Measurements from ENCODE around the gene ELMOD3. TPM values are rescaled to one million over a fixed set of nuclear protein-coding genes. Genes with fewer than 3 reads are reported as not detected.
A peak's percentile ranks its signal among the peaks of the same experiment; 100 is the strongest.

ELMOD3 gene
- polyA plus RNA-seq, 3 donors = 6.1 to 53.3 (median 7.2) TPM

DNA sequence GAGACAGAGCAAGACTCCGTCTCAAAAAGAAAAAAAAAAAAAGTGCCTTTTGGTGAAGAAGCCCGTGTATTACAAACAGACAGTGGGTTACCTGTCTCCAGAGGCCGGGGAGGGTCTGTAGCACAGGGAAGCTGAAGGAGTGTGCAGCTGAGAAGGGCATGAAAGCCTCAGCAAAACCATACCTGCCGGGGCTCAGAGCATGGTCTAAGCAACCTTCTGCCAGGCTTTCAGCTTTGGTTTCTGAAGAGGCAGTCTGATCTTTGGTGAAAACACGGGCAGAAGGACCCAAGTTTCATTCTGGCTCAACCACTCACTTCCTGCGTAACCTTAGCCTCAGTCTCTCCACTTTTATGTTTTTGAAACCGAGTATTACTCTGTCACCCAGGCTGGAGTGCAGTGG, 85.4 kb downstream of the ELMOD3 start:
- Mint-ChIP-seq H3K36me3 (no peaks in the 10 kb centered on the region), H3K27ac (peak overlapping the region in 3 of 7 donors; percentile 37 to 100 (median 99)), H3K27me3 (ENCODE audit: low read depth in 3 of 3) (peaks cover 0 to 7% (median 5%) of the 10 kb centered on the region in 3 donors), H3K9me3 (no peaks in the 10 kb centered on the region), H3K4me3 (no peak overlapping the region), H3K4me1 (peaks cover 49% of the 10 kb centered on the region)
- H3K27ac ChIP-seq (ENCODE audit: low read depth in 1 of 2, low read length in 2 of 2) = no peak overlapping the region
- intact Hi-C loops (cut with micrococcal nuclease) = loop anchor here (5.0 kb wide), 2 partner anchors 57 to 97 kb away; partner anchors contain the start of gene MAT2A (in 2 of the 2)
- no peak overlapping the region for H3K4me3 ChIP-seq (replicated peaks in 1 of 3; ENCODE audit: low read depth in 2 of 3, low read length in 3 of 3)
- H3K4me1 ChIP-seq (ENCODE audit: control insufficient read depth in 1 of 2, insufficient read depth in 2 of 2, low read length in 2 of 2) = peaks cover 49 to 53% of the 10 kb centered on the region in 2 donors
- no peaks in the 10 kb centered on the region for H4K20me1 ChIP-seq (ENCODE audit: insufficient read depth, low read length)
- TF ChIP-seq, protein P1, sequence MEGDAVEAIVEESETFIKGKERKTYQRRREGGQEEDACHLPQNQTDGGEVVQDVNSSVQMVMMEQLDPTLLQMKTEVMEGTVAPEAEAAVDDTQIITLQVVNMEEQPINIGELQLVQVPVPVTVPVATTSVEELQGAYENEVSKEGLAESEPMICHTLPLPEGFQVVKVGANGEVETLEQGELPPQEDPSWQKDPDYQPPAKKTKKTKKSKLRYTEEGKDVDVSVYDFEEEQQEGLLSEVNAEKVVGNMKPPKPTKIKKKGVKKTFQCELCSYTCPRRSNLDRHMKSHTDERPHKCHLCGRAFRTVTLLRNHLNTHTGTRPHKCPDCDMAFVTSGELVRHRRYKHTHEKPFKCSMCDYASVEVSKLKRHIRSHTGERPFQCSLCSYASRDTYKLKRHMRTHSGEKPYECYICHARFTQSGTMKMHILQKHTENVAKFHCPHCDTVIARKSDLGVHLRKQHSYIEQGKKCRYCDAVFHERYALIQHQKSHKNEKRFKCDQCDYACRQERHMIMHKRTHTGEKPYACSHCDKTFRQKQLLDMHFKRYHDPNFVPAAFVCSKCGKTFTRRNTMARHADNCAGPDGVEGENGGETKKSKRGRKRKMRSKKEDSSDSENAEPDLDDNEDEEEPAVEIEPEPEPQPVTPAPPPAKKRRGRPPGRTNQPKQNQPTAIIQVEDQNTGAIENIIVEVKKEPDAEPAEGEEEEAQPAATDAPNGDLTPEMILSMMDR (IDR thresholded peaks at IDR 0.05) = no peak
- H3K9ac ChIP-seq (ENCODE audit: insufficient read depth, low read length, poor library complexity, severe bottlenecking) = no peak overlapping the region
- H3K79me2 ChIP-seq (ENCODE audit: insufficient read depth, low read length) = no peaks in the 10 kb centered on the region
- 90% methylated on average over 7 of the region's 7 CpGs for WGBS (ENCODE audit: insufficient coverage)
- no peaks in the 10 kb centered on the region for H3K36me3 ChIP-seq (replicated peaks in 1 of 2; ENCODE audit: control insufficient read depth in 1 of 2, insufficient read depth in 2 of 2, low read length in 2 of 2)
- H3K4me2 ChIP-seq (replicated peaks; ENCODE audit: extremely low read depth, low read length, poor library complexity, severe bottlenecking) = no peak overlapping the region
- H3K27me3 ChIP-seq (ENCODE audit: control insufficient read depth in 2 of 2, insufficient read depth in 2 of 2, low read length in 2 of 2) = no peaks in the 10 kb centered on the region
- H2AFZ ChIP-seq (ENCODE audit: insufficient read depth, low read depth, low read length, poor library complexity, severe bottlenecking) = no peak overlapping the region
- no peaks in the 10 kb centered on the region for H3K9me3 ChIP-seq (replicated peaks in 1 of 2; ENCODE audit: control insufficient read depth in 1 of 2, insufficient read depth in 1 of 2, low read length in 2 of 2)
- DNase-seq = no peak

DNA sequence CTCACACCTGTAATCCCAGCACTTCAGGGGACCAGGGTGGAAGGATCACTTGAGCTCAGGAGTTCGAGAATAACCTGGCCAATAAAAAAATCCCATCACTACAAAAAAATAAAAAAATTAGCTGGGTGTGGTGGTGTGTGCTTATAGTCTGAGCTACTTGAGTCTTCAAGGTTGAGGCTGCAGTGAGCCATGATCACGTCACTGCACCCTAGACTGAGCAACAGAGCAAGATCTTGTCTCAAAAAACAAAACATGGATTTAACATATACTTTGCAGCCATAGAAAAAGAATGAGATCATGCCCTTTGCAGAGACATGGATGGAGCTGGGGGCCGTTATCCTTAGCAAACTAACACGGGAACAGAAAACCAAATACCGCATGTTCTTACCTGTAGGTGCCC, 86.2 kb downstream of the ELMOD3 start:
- no peak for DNase-seq
- Mint-ChIP-seq H3K36me3 (no peaks in the 10 kb centered on the region), H3K4me1 (peaks cover 44% of the 10 kb centered on the region), H3K27me3 (ENCODE audit: low read depth in 3 of 3) (peaks cover 0 to 7% (median 5%) of the 10 kb centered on the region in 3 donors), H3K4me3 (no peak overlapping the region), H3K9me3 (no peaks in the 10 kb centered on the region), H3K27ac (peak overlapping the region in 1 of 7 donors; percentile 43)
- no peaks in the 10 kb centered on the region for H4K20me1 ChIP-seq (ENCODE audit: insufficient read depth, low read length)
- H3K27me3 ChIP-seq (ENCODE audit: control insufficient read depth in 2 of 2, insufficient read depth in 2 of 2, low read length in 2 of 2) = no peaks in the 10 kb centered on the region
- no peak overlapping the region for H3K4me2 ChIP-seq (replicated peaks; ENCODE audit: extremely low read depth, low read length, poor library complexity, severe bottlenecking)
- no peak overlapping the region for H3K9ac ChIP-seq (ENCODE audit: insufficient read depth, low read length, poor library complexity, severe bottlenecking)
- peaks cover 41 to 45% of the 10 kb centered on the region in 2 donors for H3K4me1 ChIP-seq (ENCODE audit: control insufficient read depth in 1 of 2, insufficient read depth in 2 of 2, low read length in 2 of 2)
- H3K27ac ChIP-seq (ENCODE audit: low read depth in 1 of 2, low read length in 2 of 2) = no peak overlapping the region
- intact Hi-C loops (cut with micrococcal nuclease) = no loop called here
- TF ChIP-seq, protein P1 (IDR thresholded peaks at IDR 0.05) = no peak
- H3K79me2 ChIP-seq (ENCODE audit: insufficient read depth, low read length) = no peaks in the 10 kb centered on the region
- no peaks in the 10 kb centered on the region for H3K9me3 ChIP-seq (replicated peaks in 1 of 2; ENCODE audit: control insufficient read depth in 1 of 2, insufficient read depth in 1 of 2, low read length in 2 of 2)
- H2AFZ ChIP-seq (ENCODE audit: insufficient read depth, low read depth, low read length, poor library complexity, severe bottlenecking) = no peak overlapping the region
- H3K36me3 ChIP-seq (replicated peaks in 1 of 2; ENCODE audit: control insufficient read depth in 1 of 2, insufficient read depth in 2 of 2, low read length in 2 of 2) = no peaks in the 10 kb centered on the region
- WGBS (ENCODE audit: insufficient coverage) = 100% methylated on average over 1 of the region's 5 CpGs
- no peak overlapping the region for H3K4me3 ChIP-seq (replicated peaks in 1 of 3; ENCODE audit: low read depth in 2 of 3, low read length in 3 of 3)

Small RNAs within 50 kb of the gene (small RNA-seq; reads per million reads assigned to genes)
- not detected for gene AC062037.1 (ENCODE audit: insufficient read length, low read depth)
- gene AC062037.2 (ENCODE audit: insufficient read length, low read depth) = not detected
- not detected for gene RF00019 (ENCODE audit: insufficient read length, low read depth)
- not detected for gene RN7SL113P (ENCODE audit: insufficient read length, low read depth)

Other genes starting within 250 kb of the ELMOD3 start
- under 1 TPM in 2 of 3 donors, not detected in 1; 0.05 to 0.09 TPM for gene TCF7L1, start 221.4 kb upstream of the ELMOD3 start, polyA plus RNA-seq
- gene TGOLN2, start 26.8 kb upstream of the ELMOD3 start, polyA plus RNA-seq = 100 to 1,000 TPM in 2 of 3 donors, 10 to 100 TPM in 1; 68.2 to 157 (median 111) TPM
- gene RETSAT, start 241 bp upstream of the ELMOD3 start, polyA plus RNA-seq = 10 to 100 TPM; 12.4 to 15.8 (median 15.0) TPM
- gene CAPG, start 55.6 kb downstream of the ELMOD3 start, polyA plus RNA-seq = 100 to 1,000 TPM; 474 to 847 (median 631) TPM
- not detected for gene SH2D6, start 63.9 kb downstream of the ELMOD3 start, polyA plus RNA-seq
- 100 to 1,000 TPM in 2 of 3 donors, 10 to 100 TPM in 1; 97.0 to 454 (median 117) TPM for gene MAT2A, start 184.4 kb downstream of the ELMOD3 start, polyA plus RNA-seq
- 10 to 100 TPM; 24.0 to 34.4 (median 32.0) TPM for gene GGCX, start 206.7 kb downstream of the ELMOD3 start, polyA plus RNA-seq
- gene VAMP8, start 222.8 kb downstream of the ELMOD3 start, polyA plus RNA-seq = 100 to 1,000 TPM; 260 to 761 (median 623) TPM
- 100 to 1,000 TPM; 154 to 251 (median 171) TPM for gene VAMP5, start 229.7 kb downstream of the ELMOD3 start, polyA plus RNA-seq
- gene RNF181, start 241.0 kb downstream of the ELMOD3 start, polyA plus RNA-seq = 100 to 1,000 TPM; 254 to 475 (median 382) TPM
- 10 to 100 TPM; 24.7 to 29.1 (median 26.6) TPM for gene TMEM150A, start 247.9 kb downstream of the ELMOD3 start, polyA plus RNA-seq